H9 (cell line): ENCODE measurements around the gene SLC23A1. TPM values are rescaled to one million over a fixed set of nuclear protein-coding genes. Genes with fewer than 3 reads are reported as not detected.

Source experiments
- DNase-seq: peaks from one replicate; pipeline ENCODE4 v3.0.0-alpha.2; 2017
- H2AFZ ChIP-seq: one replicate; pipeline ENCODE4 v1.6.1; 2013; ENCODE audit warnings: mild to moderate bottlenecking, low read length, control low read depth, moderate library complexity
- H2AK5ac ChIP-seq: 2 replicates; pipeline ENCODE4 v1.6.1; 2013; ENCODE audit warnings: low read length, control low read depth, mixed read lengths; ENCODE audit not compliant: insufficient read length
- H2BK120ac ChIP-seq: one replicate; pipeline ENCODE4 v1.6.1; 2013; ENCODE audit warnings: low read depth, mild to moderate bottlenecking, low read length, control low read depth, inconsistent platforms; ENCODE audit not compliant: poor library complexity, severe bottlenecking
- H2BK12ac ChIP-seq: 2 replicates; pipeline ENCODE4 v1.6.1; 2013; ENCODE audit warnings: low read length, control low read depth, mixed read lengths, low read depth; ENCODE audit not compliant: insufficient read length
- H2BK15ac ChIP-seq: 2 replicates; pipeline ENCODE4 v1.6.1; 2013; ENCODE audit warnings: low read depth, low read length, control low read depth
- H2BK20ac ChIP-seq: one replicate; pipeline ENCODE4 v1.6.1; 2013; ENCODE audit warnings: low read depth, mild to moderate bottlenecking, low read length, control low read depth, inconsistent platforms; ENCODE audit not compliant: poor library complexity, severe bottlenecking
- H2BK5ac ChIP-seq: 2 replicates; pipeline ENCODE4 v1.6.1; 2013; ENCODE audit warnings: low read length, control low read depth, mixed read lengths; ENCODE audit not compliant: insufficient read length
- H3K14ac ChIP-seq: 2 replicates; pipeline ENCODE4 v1.6.1; 2013; ENCODE audit warnings: low read length, control low read depth; ENCODE audit not compliant: insufficient read depth
- H3K18ac ChIP-seq: 2 replicates; pipeline ENCODE4 v1.6.1; 2013; ENCODE audit warnings: low read depth, mild to moderate bottlenecking, mixed read lengths, low read length, control low read depth; ENCODE audit not compliant: insufficient read length
- H3K23ac ChIP-seq: 2 replicates; pipeline ENCODE4 v1.6.1; 2013; ENCODE audit warnings: low read length, control low read depth, mixed read lengths, low read depth; ENCODE audit not compliant: insufficient read length
- H3K23me2 ChIP-seq: 2 replicates; pipeline ENCODE4 v1.6.1; 2013; ENCODE audit warnings: low read depth, mild to moderate bottlenecking, mixed read lengths, low read length, control low read depth; ENCODE audit not compliant: insufficient read length, poor library complexity, severe bottlenecking
- H3K27ac ChIP-seq: 2 replicates; pipeline ENCODE4 v1.5.1; 2013; ENCODE audit warnings: low read length, control low read depth, mixed read lengths, low read depth; ENCODE audit not compliant: insufficient read length
- H3K27me3 ChIP-seq: 2 replicates; pipeline ENCODE4 v1.6.1; 2013; ENCODE audit warnings: low read length, control low read depth, inconsistent platforms; ENCODE audit not compliant: insufficient read depth
- H3K4ac ChIP-seq: 2 replicates; pipeline ENCODE4 v1.6.1; 2013; ENCODE audit warnings: low read depth, mild to moderate bottlenecking, control low read depth, inconsistent platforms, low read length, moderate library complexity
- H3K4me1 ChIP-seq: 2 replicates; pipeline ENCODE4 v1.6.1; 2013; ENCODE audit warnings: low read length, control low read depth, inconsistent platforms; ENCODE audit not compliant: insufficient read depth
- H3K4me2 ChIP-seq: 2 replicates; pipeline ENCODE4 v1.6.1; 2013; ENCODE audit warnings: low read length, control low read depth, mixed read lengths; ENCODE audit not compliant: insufficient read length, insufficient read depth
- H3K56ac ChIP-seq: 2 replicates; pipeline ENCODE4 v1.6.1; 2013; ENCODE audit warnings: low read depth, mild to moderate bottlenecking, mixed read lengths, low read length, control low read depth; ENCODE audit not compliant: insufficient read length
- H3K79me1 ChIP-seq: 2 replicates; pipeline ENCODE4 v1.6.1; 2013; ENCODE audit warnings: low read depth, mild to moderate bottlenecking, moderate library complexity, low read length, control low read depth, inconsistent platforms; ENCODE audit not compliant: insufficient read depth, poor library complexity, severe bottlenecking
- H3K79me2 ChIP-seq: 2 replicates; pipeline ENCODE4 v1.6.1; 2013; ENCODE audit warnings: low read length, control low read depth, inconsistent platforms; ENCODE audit not compliant: insufficient read depth
- H3K9ac ChIP-seq: 2 replicates; pipeline ENCODE4 v1.6.1; 2013; ENCODE audit warnings: low read length, control low read depth, mixed read lengths; ENCODE audit not compliant: insufficient read length; ENCODE audit errors: extremely low read depth
- H3K9me3 ChIP-seq: one replicate; pipeline ENCODE4 v1.6.1; 2013; ENCODE audit warnings: low read depth, low read length, inconsistent platforms; ENCODE audit not compliant: control insufficient read depth
- H3T11ph ChIP-seq: one replicate; pipeline ENCODE4 v1.6.1; 2013; ENCODE audit warnings: mild to moderate bottlenecking, low read length, control low read depth, inconsistent platforms
- H4K20me1 ChIP-seq: one replicate; pipeline ENCODE4 v1.6.1; 2013; ENCODE audit not compliant: control insufficient read depth, insufficient read length, insufficient read depth
- H4K5ac ChIP-seq: 2 replicates; pipeline ENCODE4 v1.6.1; 2013; ENCODE audit warnings: low read depth, mild to moderate bottlenecking, mixed read lengths, low read length, control low read depth; ENCODE audit not compliant: insufficient read length
- H4K8ac ChIP-seq: replicated peaks from 2 replicates; pipeline ENCODE4 v1.6.1; 2013; ENCODE audit warnings: low read length, control low read depth, mixed read lengths, low read depth; ENCODE audit not compliant: insufficient read length
- H4K91ac ChIP-seq: 2 replicates; pipeline ENCODE4 v1.6.1; 2013; ENCODE audit warnings: low read depth, mild to moderate bottlenecking, moderate library complexity, mixed read lengths, low read length, control low read depth; ENCODE audit not compliant: insufficient read length
- H3K27ac Mint-ChIP-seq, 3 experiments: 2 replicates in 2 of 3; 3 replicates in 1 of 3; pipeline ENCODE4 v1.8.0; 2020 to 2021; ENCODE audit warnings: mixed read lengths in 3 of 3, mild to moderate bottlenecking in 1 of 3, moderate library complexity in 1 of 3
- H3K27me3 Mint-ChIP-seq: 2 replicates; pipeline ENCODE4 v1.8.0; 2021; ENCODE audit warnings: low read depth, mild to moderate bottlenecking, moderate library complexity, mixed read lengths
- H3K36me3 Mint-ChIP-seq, 3 experiments: 2 replicates in 2 of 3; 3 replicates in 1 of 3; pipeline ENCODE4 v1.8.0; 2020 to 2021; ENCODE audit warnings: low read depth in 3 of 3, mixed read lengths in 3 of 3; ENCODE audit not compliant: insufficient read depth in 1 of 3
- H3K4me1 Mint-ChIP-seq, 2 experiments: 2 replicates each; pipeline ENCODE4 v1.8.0; 2020; ENCODE audit warnings: mixed read lengths in 2 of 2
- H3K4me3 Mint-ChIP-seq, 2 experiments: 2 replicates in 1 of 2; 3 replicates in 1 of 2; pipeline ENCODE4 v1.8.0; 2020 to 2021; ENCODE audit warnings: mild to moderate bottlenecking in 2 of 2, mixed read lengths in 2 of 2, moderate library complexity in 1 of 2
- H3K9me3 Mint-ChIP-seq, 2 experiments: 2 replicates in 1 of 2; 3 replicates in 1 of 2; pipeline ENCODE4 v1.8.0; 2020; ENCODE audit warnings: mild to moderate bottlenecking in 2 of 2, mixed read lengths in 2 of 2, moderate library complexity in 1 of 2
- CTCF ChIP-seq: fragments of 200-600 bp; sonication (generic); conservative IDR thresholded peaks from 3 replicates; pipeline ENCODE4 v1.8.0; 2021; ENCODE audit warnings: antibody characterized with exemption, mild to moderate bottlenecking
- WGBS: extraction: QIAGEN DNeasy Blood & Tissue Kit; methylation state at CpG from one replicate; pipeline ENCODE4 v1.1.7; 2013; ENCODE audit warnings: missing lambda C conversion rate, low lambda C conversion rate, mixed read lengths; ENCODE audit not compliant: insufficient read length; ENCODE audit errors: extremely low coverage; 5-methylcytosine and 5-hydroxymethylcytosine counted together
- total RNA-seq: library from RNA; stranded (reverse); gene quantifications from 2 replicates; pipeline ENCODE4 v1.2.1, GENCODE V29; 2021

SLC23A1 gene
- total RNA-seq, 1 experiment from 2014 or later, result not detected

- H3K27ac ChIP-seq, result no peak overlapping the region
- no peak overlapping the region for H3K23ac ChIP-seq
- no peak overlapping the region for H2BK12ac ChIP-seq
- no peak overlapping the region for H3K4me2 ChIP-seq
- H3K27me3 ChIP-seq, result no peaks in the 10 kb centered on the region
- H3K4me1 ChIP-seq, result no peaks in the 10 kb centered on the region
- WGBS, result no CpG with 5 or more reads among the region's 13 CpGs
- no peaks in the 10 kb centered on the region for H3K9me3 ChIP-seq
- no peak overlapping the region for H4K5ac ChIP-seq
- no peak overlapping the region for H2BK5ac ChIP-seq
- no peak overlapping the region for H3K14ac ChIP-seq
- H3K4me1 Mint-ChIP-seq, result peaks cover 16 to 27% of the 10 kb centered on the region in 2 experiments; a peak in 3 of 4 replicates
- no peaks in the 10 kb centered on the region for H3K27me3 Mint-ChIP-seq
- no peak overlapping the region for H2BK15ac ChIP-seq
- H2AK5ac ChIP-seq, result no peak overlapping the region
- H4K8ac ChIP-seq, result no peak overlapping the region
- H2BK20ac ChIP-seq, result no peak overlapping the region
- no peak overlapping the region for H2BK120ac ChIP-seq
- no peak overlapping the region for H3K4me3 Mint-ChIP-seq
- peak overlapping the region; percentile 4 to 76 (median 5); a peak in 3 of 7 replicates for H3K27ac Mint-ChIP-seq
- no peak overlapping the region for H3K9ac ChIP-seq
- peaks cover 0 to 2% (median 0%) of the 10 kb centered on the region in 3 experiments; a peak in 2 of 7 replicates for H3K36me3 Mint-ChIP-seq
- H3T11ph ChIP-seq, result no peak overlapping the region
- H4K91ac ChIP-seq, result no peak overlapping the region
- no peaks in the 10 kb centered on the region for H3K79me1 ChIP-seq
- no peaks in the 10 kb centered on the region for H3K9me3 Mint-ChIP-seq
- no peak overlapping the region for H2AFZ ChIP-seq
- DNase-seq, result no peak
- H3K79me2 ChIP-seq, result no peaks in the 10 kb centered on the region
- no peak for TF ChIP-seq CTCF
- H3K23me2 ChIP-seq, result no peaks in the 10 kb centered on the region
- no peak overlapping the region for H3K56ac ChIP-seq
- no peak overlapping the region for H3K4ac ChIP-seq
- H3K18ac ChIP-seq, result no peak overlapping the region
- no peaks in the 10 kb centered on the region for H4K20me1 ChIP-seq
Measured at GRCh38 chr5:139378941-139379361, 4.1 kb downstream of the SLC23A1 start.
